Neutrophil (primary cell): ENCODE results near the gene PTH2R.
"Not testable (repeated sequence)": the region's sequence is repeated elsewhere in the genome, so short reads cannot be mapped to it uniquely, and the experiment has no call there.

Source experiments
- H3K27ac ChIP-seq: fragments of 200-600 bp; sonication (generic); 2 replicates; pipeline ENCODE4 v1.5.1; 2016; ENCODE audit warnings: mild to moderate bottlenecking, moderate library complexity
- H3K27me3 ChIP-seq: fragments of 200-600 bp; sonication (generic); 2 replicates; pipeline ENCODE4 v1.6.0; 2016; ENCODE audit warnings: mild to moderate bottlenecking
- H3K36me3 ChIP-seq: fragments of 200-600 bp; sonication (generic); 2 replicates; pipeline ENCODE4 v1.5.1; 2017
- H3K4me1 ChIP-seq, 2 experiments: fragments of 200-600 bp in 1 of 2; sonication (generic) in 1 of 2; 1 replicate in 1 of 2; 2 replicates in 1 of 2; pipeline versions ENCODE4 v1.5.1 to v1.6.1; 2013 to 2016; ENCODE audit warnings: low read depth in 1 of 2, low read length in 1 of 2, mild to moderate bottlenecking in 1 of 2, moderate library complexity in 1 of 2; ENCODE audit not compliant: control insufficient read depth in 1 of 2, insufficient read depth in 1 of 2
- H3K4me3 ChIP-seq, 2 experiments: fragments of 200-600 bp in 1 of 2; sonication (generic) in 1 of 2; 1 replicate in 1 of 2; 2 replicates in 1 of 2; pipeline ENCODE4 v1.5.1; 2013 to 2016; ENCODE audit warnings: low read depth in 1 of 2, low read length in 1 of 2, mild to moderate bottlenecking in 1 of 2, moderate library complexity in 1 of 2
- H3K9me3 ChIP-seq: fragments of 200-600 bp; sonication (generic); 2 replicates; pipeline ENCODE4 v1.5.1; 2016
- TF ChIP-seq, protein P1 (sequence below): fragments of 200-600 bp; sonication (generic); IDR thresholded peaks from 2 replicates; pipeline ENCODE4 v1.5.1; 2016; ENCODE audit warnings: antibody characterized with exemption

The PTH2R gene

DNA sequence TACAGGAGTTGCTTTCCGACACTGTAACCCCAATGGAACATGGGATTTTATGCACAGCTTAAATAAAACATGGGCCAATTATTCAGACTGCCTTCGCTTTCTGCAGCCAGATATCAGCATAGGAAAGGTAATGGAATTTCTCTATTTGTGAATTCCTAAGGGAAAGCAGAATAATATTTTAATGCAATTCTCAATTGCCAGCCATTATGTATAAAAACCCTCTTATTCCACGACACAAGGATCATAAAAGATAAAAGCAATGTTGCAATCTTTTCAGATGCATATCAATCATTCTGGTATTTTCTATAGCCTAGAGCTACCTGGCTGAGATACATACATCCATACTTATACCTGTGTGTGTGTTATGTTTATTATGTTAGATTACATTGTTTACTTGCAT is 31.2 kb downstream of the PTH2R start:
- TF ChIP-seq, protein P1, sequence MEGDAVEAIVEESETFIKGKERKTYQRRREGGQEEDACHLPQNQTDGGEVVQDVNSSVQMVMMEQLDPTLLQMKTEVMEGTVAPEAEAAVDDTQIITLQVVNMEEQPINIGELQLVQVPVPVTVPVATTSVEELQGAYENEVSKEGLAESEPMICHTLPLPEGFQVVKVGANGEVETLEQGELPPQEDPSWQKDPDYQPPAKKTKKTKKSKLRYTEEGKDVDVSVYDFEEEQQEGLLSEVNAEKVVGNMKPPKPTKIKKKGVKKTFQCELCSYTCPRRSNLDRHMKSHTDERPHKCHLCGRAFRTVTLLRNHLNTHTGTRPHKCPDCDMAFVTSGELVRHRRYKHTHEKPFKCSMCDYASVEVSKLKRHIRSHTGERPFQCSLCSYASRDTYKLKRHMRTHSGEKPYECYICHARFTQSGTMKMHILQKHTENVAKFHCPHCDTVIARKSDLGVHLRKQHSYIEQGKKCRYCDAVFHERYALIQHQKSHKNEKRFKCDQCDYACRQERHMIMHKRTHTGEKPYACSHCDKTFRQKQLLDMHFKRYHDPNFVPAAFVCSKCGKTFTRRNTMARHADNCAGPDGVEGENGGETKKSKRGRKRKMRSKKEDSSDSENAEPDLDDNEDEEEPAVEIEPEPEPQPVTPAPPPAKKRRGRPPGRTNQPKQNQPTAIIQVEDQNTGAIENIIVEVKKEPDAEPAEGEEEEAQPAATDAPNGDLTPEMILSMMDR, result no peak
- Histone ChIP-seq H3K27ac (no peak overlapping the region), H3K4me3 (no peak overlapping the region), H3K36me3 (peaks cover 5% of the 10 kb centered on the region), H3K27me3 (no peaks in the 10 kb centered on the region), H3K9me3 (no peaks in the 10 kb centered on the region), H3K4me1 (no peaks in the 10 kb centered on the region)

DNA sequence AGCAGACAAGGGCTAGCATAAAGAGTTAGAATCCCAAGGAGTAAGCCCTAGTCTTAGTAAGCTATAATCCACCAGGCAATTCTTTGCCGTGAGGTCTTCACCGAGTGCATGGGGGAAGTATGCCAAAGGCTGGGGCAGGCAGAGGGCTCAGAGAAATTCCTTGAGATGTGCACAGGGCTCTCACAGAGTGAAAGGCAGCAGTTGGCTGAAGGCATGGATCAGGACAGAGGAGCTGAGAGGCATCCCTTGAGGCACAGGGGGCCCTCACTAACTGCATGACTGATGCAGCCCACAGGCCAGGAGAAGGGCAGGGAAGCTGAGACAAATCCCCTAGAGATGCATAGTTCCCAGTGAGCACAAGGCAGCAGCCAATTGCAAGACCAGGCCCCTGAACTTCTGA is 34.1 kb downstream of the PTH2R start:
- Histone ChIP-seq H3K9me3 (no peaks in the 10 kb centered on the region), H3K4me3 (no peak overlapping the region), H3K4me1 (no peaks in the 10 kb centered on the region), H3K27me3 (no peaks in the 10 kb centered on the region), H3K27ac (no peak overlapping the region), H3K36me3 (peaks cover 9% of the 10 kb centered on the region)
- TF ChIP-seq, protein P1, result no peak

DNA sequence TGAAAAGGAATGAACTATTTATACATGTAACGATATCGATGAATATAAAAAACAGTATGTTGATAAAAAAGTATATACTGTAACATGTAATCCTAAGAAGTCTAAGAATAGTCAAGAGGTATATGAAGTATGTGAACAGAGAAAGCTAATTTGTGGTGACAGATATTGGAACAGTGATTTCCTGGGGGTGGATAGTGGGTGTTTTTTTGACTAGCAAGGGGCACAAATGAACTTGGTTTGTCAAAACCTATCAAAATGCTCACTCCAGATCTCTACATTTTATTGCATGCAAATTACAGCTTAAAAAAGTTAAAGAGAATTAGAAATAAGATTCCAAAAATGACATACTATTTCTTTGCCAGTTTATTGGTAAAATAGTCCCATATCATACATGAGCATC is 35.4 kb downstream of the PTH2R start:
- no peaks in the 10 kb centered on the region for H3K9me3 ChIP-seq
- H3K4me1 ChIP-seq, result no peaks in the 10 kb centered on the region
- TF ChIP-seq, protein P1, result no peak
- no peak overlapping the region for H3K27ac ChIP-seq
- peaks cover 9% of the 10 kb centered on the region for H3K36me3 ChIP-seq
- H3K4me3 ChIP-seq, result no peak overlapping the region
- H3K27me3 ChIP-seq, result no peaks in the 10 kb centered on the region

DNA sequence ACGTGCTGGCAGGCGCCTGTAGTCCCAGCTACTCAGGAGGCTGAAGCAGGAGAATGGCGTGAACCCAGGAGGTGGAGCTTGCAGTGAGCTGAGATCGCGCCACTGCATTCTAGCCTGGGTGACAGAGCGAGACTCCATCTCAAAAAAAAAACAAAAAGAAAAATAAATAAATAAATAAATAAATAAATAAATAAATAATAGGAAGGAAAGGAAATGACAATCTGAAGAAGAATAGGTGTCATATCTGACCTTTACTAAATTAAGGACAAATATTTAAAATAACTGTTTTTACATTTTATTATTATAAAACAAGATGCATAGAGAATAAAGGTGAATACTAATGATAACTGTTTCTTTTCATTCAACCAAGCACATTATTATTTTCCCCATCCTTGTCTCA is 40.9 kb downstream of the PTH2R start:
- H3K4me1 ChIP-seq, H3K4me3 ChIP-seq, H3K27ac ChIP-seq, H3K27me3 ChIP-seq, H3K9me3 ChIP-seq, H3K36me3 ChIP-seq: not testable (repeated sequence)

DNA sequence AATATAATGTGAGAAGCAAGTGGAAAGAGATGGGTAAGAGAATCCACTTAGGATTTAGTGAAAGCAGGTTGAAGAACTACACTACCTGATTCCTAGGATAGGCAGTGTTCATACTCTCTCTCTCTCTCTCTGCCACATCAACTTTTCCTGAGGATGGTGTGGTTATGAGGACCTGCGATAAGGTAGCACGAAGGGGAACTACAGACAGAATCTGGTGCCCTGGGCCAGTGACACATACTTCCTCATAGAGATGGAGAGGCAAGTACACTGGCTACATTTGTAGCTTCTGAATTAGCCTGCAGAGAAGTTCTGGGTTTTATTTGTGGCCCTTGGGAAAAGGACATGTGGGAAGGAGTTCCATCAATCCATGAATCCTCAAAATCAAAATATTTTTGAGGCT is 44.5 kb downstream of the PTH2R start:
- no peaks in the 10 kb centered on the region for H3K9me3 ChIP-seq
- H3K27me3 ChIP-seq, result no peaks in the 10 kb centered on the region
- TF ChIP-seq, protein P1, result no peak
- no peaks in the 10 kb centered on the region for H3K36me3 ChIP-seq
- H3K4me1 ChIP-seq, result no peaks in the 10 kb centered on the region
- H3K27ac ChIP-seq, result no peak overlapping the region
- H3K4me3 ChIP-seq, result no peak overlapping the region

DNA sequence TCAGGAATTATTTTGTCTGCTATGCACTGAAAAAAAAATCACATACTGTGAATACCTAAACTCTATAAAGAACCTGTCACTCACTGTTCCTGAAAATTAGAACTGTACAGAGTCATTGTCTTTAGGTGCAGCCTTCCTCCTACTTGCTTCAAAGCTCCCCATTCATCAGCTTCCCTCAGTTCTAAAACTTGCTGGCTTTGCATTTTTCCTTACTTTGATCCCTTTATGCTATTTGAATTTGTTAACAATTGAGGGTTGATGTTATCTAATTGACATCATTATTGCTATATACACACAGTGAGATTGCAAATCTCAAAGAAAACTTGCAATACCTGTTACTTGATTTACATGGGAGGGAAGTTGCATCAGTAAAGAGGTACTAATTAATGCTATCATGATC is 48.3 kb downstream of the PTH2R start:
- TF ChIP-seq, protein P1, result no peak
- H3K27me3 ChIP-seq, result no peaks in the 10 kb centered on the region
- no peaks in the 10 kb centered on the region for H3K9me3 ChIP-seq
- H3K36me3 ChIP-seq, result no peaks in the 10 kb centered on the region
- no peak overlapping the region for H3K4me3 ChIP-seq
- H3K27ac ChIP-seq, result no peak overlapping the region
- no peaks in the 10 kb centered on the region for H3K4me1 ChIP-seq
